GM19395 (cell line): ENCODE results near the gene NAPG.
A peak's percentile ranks its signal among the peaks of the same experiment; 100 is the strongest.
"Not testable (repeated sequence)": the region's sequence is repeated elsewhere in the genome, so short reads cannot be mapped to it uniquely, and the experiment has no call there.

ENCODE experiments used
- ATAC-seq: cut with Tn5 transposase; IDR thresholded peaks from one replicate; pipeline ENCODE4 v1.9.1; 2021; ENCODE audit warnings: mild to moderate bottlenecking, moderate library complexity; ENCODE audit not compliant: unreplicated experiment

Gene NAPG

DNA sequence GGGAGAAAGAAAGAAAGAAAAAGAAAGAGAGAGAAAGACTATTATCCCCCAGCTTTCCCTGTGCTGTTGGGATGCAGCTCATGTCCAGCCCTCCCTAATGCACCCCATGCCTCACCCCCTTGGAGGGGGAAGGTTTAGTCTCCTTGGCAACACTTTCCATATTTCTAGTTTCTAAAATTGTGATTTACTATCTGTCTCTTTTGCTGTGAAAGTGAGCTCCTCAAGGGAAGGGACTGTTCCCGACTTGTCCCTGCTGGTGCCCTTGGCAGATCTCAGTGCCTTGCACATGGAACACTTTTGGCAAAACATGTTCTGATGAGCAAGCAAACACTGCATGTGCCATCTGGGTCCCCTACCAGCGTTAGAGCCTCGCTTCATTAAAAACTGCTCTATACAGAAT, 11.7 kb upstream of the NAPG start:
- no peak for ATAC-seq

DNA sequence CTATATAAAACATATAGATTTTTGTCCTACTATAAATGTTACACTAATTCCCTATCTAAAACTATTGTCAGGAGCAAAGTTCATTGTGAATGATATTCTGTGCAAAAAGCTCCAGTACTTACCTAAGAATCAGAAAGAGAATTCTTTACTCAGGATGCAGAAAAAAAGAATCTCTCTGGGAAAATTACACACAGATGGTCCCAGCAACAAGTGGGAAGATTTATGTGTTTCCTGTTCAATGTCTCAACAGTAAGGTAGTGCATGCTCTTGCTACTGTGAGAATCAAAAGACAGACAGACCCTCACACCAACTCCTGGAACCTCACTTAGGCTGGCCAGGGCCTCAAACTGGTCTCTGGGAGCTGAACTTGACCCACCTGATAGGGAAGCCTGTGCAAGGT, 11.2 kb upstream of the NAPG start:
- ATAC-seq = no peak

GRCh38 chr18:10515456-10515855, 10.4 kb upstream of the NAPG start:
- ATAC-seq = no peak

GRCh38 chr18:10516078-10516477, 9.7 kb upstream of the NAPG start:
- ATAC-seq = no peak

- no peak for ATAC-seq
These were observed 7.1 kb upstream of the NAPG start for GRCh38 chr18:10518595-10519255.

DNA sequence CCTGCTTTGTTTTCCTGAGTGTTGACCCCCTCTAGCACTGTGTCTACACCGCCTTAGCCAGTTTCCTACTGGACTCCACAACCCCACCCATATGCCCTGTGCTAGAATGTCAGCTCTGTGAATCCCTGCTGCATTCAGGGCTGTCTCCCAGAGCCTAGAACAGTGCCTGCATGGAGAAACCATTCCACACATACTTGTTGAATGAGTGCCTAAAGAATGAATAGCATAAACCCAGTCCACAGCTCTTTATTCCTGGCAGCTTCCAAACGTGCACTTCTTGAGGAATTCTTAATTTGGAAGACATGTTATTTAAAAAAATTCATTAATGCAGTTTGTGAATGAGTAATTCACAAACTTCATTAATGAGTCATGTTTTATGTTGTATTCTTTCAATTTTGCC, 6.5 kb upstream of the NAPG start:
- no peak for ATAC-seq

DNA sequence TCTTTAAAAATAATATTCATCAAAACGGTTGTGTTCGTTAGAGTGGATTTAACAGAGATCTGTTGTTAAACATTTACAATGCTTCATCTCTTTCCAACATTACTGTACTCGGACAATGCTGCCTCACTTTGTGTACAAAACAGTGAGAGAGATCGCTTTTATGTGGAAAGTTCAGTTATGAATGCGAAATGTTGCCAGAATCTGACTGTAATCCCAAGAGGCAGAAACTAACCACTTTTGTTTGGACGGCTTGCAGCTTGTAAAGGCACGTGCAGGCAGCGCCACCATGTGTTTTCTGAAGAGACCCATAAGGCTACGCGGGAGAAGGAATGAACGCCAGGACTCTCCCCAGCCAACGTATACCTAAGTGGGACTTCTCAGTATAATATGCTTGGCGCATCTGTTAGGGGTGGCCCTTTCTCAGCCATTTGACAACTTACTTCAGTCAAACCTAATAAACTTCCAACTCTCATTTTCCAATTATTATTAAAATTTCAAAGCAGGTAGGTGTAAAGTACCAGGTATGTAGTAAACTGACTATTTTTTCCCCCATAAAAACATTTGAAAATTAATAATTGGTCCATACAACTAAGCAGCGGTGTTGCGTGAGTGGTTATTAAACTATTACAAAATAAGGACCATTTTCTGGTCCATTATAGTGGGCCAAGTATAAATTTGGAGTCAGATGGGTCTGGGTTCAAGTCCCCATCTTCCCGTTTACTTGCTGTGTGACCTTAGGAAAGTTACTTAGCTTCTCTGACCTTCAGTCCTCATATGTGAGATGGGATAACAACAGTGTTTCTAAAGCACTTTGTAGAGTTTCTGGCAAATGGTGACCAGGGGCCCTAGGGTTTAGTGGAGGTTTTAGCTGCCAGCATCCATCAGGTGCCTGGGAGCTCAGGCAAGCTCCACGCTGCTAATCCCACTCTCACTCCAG, 5.6 kb upstream of the NAPG start:
- ATAC-seq = peak; percentile 89

DNA sequence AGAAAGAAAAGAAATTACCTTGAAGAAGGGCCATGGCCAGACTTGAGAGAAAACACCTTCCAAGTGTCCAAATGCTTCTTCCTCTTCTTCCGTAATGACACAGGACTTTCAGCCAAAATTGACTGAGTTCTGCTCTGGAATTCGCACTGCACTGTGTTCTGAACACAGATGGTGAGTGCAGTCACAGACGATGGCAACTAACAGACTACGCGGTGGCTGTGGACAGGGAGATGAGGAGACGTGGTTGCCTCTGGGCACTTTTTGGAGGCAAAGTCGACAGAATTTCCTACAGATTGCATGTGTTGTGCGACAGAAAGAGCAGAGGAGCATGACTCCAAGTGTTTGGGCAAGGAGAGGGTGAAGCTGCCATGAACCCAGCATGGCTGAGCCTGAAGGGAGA, 4.3 kb upstream of the NAPG start:
- ATAC-seq = no peak

DNA sequence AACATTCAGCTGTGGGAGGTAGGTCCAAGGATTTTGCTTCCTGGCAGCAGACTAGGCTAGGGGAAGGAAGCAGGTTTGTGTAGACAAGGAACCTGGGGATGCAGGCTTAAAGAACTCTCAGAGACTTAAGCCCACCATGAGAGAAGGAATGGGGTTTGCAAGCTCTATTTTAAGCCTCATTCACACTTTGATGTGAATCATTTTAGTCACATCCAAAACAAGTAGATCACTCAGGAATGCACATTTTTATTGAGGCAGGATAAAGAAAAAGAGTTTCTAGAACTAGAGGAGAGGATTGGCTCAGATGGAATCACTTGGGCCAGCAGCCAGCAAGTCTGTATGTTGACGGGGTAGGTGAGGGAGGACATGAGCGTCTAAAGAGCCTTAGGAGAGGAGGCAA, 3.3 kb upstream of the NAPG start:
- ATAC-seq = no peak

GRCh38 chr18:10523544-10523943, 2.3 kb upstream of the NAPG start:
- no peak for ATAC-seq

- ATAC-seq = no peak
These were observed 1.1 kb upstream of the NAPG start for GRCh38 chr18:10524507-10525370.

DNA sequence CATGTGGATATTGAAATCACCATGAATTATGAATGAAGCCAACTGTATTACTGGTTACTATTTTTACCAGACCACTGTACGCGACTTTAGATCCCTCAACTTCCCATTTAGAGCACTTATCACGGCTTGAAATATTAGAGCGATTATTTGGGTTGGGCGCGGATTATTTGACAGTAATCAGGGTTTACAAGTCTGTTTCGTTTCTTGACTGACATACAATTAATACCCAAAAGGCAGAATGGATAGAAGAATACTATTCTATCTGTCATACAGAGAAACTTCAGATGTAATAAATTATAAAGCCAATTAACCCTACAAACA, 496 bp upstream of the NAPG start:
- no peak for ATAC-seq

GRCh38 chr18:10526561-10526949, 728 bp downstream of the NAPG start:
- peak; percentile 8 for ATAC-seq

DNA sequence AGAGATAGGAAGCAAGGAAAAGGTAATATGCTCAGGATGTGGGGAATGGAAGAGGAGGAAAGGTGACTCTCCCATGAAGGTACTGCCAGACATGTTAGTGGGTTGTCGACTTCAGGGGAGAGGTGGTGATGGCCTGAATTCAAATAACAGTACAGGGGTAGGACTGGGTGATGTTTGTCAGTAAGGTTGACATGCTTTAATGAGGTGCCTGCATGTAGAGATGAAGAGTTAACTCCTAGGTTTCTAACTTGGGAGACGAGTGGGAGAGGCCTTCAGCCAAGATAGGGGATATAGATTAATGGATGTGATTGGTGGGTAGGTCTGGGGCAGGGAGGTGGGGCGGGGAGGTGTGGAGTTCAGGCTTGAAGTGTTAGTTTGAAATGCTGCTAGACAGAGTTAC, 2.6 kb downstream of the NAPG start:
- no peak for ATAC-seq

GRCh38 chr18:10530002-10530401, 4.2 kb downstream of the NAPG start:
- ATAC-seq = no peak

DNA sequence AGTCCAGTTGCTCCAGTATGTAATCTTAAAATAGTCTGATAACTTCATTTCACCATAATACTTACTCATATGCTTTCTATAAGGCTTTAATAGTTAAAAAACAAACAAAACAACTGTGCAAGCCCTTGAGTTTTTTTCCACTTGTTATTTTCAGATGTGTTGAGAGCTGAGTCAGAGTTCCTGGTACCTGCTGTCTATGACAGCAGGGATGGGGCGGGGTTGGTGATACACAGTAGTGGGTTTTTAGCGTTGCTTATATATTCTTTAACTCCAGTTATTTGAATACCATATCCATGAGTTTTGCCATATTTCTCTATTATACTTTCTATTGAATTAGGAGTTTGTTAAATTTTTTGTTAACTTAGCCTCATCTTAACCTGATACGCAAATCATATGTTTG, 5.0 kb downstream of the NAPG start:
- ATAC-seq = no peak

DNA sequence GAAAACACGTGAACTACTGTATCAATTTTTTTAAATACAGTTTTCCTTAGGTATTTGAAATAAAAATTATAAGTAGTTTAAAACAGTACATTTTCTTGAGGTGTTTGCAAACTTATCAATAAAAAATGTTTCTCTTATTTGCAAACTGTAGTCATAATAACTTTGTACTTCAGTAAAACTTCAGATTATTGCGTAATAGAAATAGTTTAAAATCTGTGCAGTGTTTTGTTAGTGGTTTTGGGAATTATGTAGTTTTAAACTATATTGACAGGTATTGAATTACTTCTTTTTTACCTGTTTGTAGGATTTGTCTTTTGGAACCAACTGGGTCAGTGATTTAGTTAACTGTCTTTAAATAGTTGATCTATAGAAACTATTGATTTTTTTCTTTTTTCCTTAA, 7.3 kb downstream of the NAPG start:
- ATAC-seq = no peak

GRCh38 chr18:10536280-10536679, 10.5 kb downstream of the NAPG start:
- no peak for ATAC-seq

DNA sequence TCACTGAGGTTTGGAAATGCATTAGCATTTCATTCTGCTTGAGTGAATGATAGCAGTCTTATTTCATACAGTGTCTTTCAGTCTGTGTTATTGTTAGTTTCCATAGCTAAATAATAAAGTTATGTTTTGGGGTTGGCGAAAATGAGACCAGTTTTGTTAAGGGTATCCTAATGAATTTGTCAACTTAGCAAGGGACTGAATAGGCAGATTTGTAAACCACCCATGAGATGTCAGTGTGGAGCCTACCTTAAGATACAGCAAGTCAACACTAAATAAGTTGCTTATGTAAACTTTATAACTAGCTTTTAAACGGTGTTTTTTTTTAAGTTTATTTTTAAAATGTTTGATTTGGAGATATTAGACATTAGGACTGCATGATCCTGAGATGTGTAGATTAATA, 11.9 kb downstream of the NAPG start:
- ATAC-seq = no peak

DNA sequence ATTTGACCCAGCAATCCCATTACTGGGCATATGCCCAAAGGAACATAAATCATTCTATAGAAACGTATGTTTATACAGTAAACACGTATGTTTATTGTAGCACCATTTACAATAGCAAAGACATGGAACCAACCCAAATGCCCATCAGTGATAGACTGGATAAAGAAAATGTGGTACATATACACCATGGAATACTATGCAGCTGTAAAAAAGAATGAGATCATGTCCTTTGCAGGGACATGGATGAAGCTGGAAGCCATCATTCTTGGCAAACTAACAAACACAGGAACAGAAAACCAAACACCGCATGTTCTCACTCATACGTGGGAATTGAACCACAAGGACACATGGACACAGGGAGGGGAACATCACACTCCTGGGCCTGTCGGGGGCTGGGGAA, 13.3 kb downstream of the NAPG start:
- ATAC-seq = not testable (repeated sequence)

- ATAC-seq = no peak
These were observed 17.4 kb downstream of the NAPG start for GRCh38 chr18:10543277-10543676.
